ENCODE measurements around the gene DUSP7.
A peak's percentile ranks its signal among the peaks of the same experiment; 100 is the strongest.

DUSP7 gene

DNA sequence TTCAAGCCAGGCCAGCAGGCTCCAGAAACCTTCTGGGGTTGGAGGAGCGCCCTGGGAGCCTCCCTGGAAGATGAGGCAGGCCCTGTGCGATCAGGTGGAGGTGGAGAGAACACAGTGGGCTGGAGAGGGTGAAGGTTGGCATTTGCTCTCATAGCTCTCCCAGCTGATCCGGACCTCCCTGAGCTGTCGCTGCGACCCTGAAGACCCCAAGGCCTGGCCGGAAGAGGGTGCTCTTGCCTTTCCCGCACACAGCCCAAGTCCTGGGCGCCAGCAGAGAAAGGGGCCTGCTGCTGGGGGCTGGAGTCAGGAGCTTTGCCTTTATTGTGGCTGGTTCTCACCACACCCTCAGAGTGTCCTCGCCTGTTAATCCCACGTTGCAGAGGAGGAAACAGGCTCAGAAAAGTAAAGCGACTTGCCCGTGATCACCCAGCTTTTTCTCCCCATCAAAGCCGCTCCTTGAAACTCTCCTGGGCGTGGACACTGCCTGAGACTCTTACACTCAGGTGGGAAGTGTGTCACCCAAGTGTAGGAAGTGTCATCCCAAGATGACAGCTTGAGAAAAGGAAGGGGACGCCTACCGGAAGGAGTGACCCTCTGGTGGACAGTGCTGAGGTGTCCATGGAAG is 52.1 kb downstream of the DUSP7 start:
- peak; percentile 41 for DNase-seq

GRCh38 chr3:52002748-52003147 is 53.6 kb downstream of the DUSP7 start:
- DNase-seq = no peak

GRCh38 chr3:52001443-52001974 is 54.9 kb downstream of the DUSP7 start:
- peak; percentile 44 for DNase-seq

- DNase-seq = no peak
These were observed 56.5 kb downstream of the DUSP7 start for GRCh38 chr3:51999846-52000245.
